Nephron progenitor cell (in vitro differentiated cells): ENCODE results near the gene HES2.
"Not testable (repeated sequence)": the region's sequence is repeated elsewhere in the genome, so short reads cannot be mapped to it uniquely, and the experiment has no call there.

Experiments used
- DNase-seq: peaks from one replicate; pipeline ENCODE4 v3.0.0; 2021
- H3K27ac Mint-ChIP-seq: 2 replicates; pipeline ENCODE4 v1.8.0; 2021; ENCODE audit warnings: mild to moderate bottlenecking, moderate library complexity, mixed read lengths
- H3K27me3 Mint-ChIP-seq: 2 replicates; pipeline ENCODE4 v1.8.0; 2021; ENCODE audit warnings: mild to moderate bottlenecking, low read depth, mixed read lengths; ENCODE audit not compliant: poor library complexity
- H3K36me3 Mint-ChIP-seq: 2 replicates; pipeline ENCODE4 v1.8.0; 2021; ENCODE audit warnings: low read depth, mixed read lengths
- H3K4me1 Mint-ChIP-seq: 2 replicates; pipeline ENCODE4 v1.8.0; 2021; ENCODE audit warnings: mixed read lengths
- H3K4me3 Mint-ChIP-seq: 2 replicates; pipeline ENCODE4 v1.8.0; 2021; ENCODE audit warnings: mild to moderate bottlenecking, moderate library complexity, mixed read lengths
- H3K9me3 Mint-ChIP-seq: 2 replicates; pipeline ENCODE4 v1.8.0; 2021; ENCODE audit warnings: mild to moderate bottlenecking, moderate library complexity, mixed read lengths
- TF ChIP-seq, protein P1 (sequence below): fragments of 200-600 bp; sonication (generic); IDR thresholded peaks from 2 replicates; pipeline ENCODE4 v1.5.0; 2021; ENCODE audit warnings: antibody characterized with exemption

The HES2 gene

GRCh38 chr1:6461538-6462411 lies 42.1 kb upstream of the HES2 start:
- H3K27me3 Mint-ChIP-seq, result peaks cover 42% of the 10 kb centered on the region
- TF ChIP-seq, protein P1, sequence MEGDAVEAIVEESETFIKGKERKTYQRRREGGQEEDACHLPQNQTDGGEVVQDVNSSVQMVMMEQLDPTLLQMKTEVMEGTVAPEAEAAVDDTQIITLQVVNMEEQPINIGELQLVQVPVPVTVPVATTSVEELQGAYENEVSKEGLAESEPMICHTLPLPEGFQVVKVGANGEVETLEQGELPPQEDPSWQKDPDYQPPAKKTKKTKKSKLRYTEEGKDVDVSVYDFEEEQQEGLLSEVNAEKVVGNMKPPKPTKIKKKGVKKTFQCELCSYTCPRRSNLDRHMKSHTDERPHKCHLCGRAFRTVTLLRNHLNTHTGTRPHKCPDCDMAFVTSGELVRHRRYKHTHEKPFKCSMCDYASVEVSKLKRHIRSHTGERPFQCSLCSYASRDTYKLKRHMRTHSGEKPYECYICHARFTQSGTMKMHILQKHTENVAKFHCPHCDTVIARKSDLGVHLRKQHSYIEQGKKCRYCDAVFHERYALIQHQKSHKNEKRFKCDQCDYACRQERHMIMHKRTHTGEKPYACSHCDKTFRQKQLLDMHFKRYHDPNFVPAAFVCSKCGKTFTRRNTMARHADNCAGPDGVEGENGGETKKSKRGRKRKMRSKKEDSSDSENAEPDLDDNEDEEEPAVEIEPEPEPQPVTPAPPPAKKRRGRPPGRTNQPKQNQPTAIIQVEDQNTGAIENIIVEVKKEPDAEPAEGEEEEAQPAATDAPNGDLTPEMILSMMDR, result no peak
- peaks cover 11% of the 10 kb centered on the region for H3K36me3 Mint-ChIP-seq
- H3K27ac Mint-ChIP-seq, result no peak overlapping the region
- peaks cover 30% of the 10 kb centered on the region for H3K4me1 Mint-ChIP-seq
- no peak for DNase-seq
- H3K9me3 Mint-ChIP-seq, result no peaks in the 10 kb centered on the region
- H3K4me3 Mint-ChIP-seq, result no peak overlapping the region

DNA sequence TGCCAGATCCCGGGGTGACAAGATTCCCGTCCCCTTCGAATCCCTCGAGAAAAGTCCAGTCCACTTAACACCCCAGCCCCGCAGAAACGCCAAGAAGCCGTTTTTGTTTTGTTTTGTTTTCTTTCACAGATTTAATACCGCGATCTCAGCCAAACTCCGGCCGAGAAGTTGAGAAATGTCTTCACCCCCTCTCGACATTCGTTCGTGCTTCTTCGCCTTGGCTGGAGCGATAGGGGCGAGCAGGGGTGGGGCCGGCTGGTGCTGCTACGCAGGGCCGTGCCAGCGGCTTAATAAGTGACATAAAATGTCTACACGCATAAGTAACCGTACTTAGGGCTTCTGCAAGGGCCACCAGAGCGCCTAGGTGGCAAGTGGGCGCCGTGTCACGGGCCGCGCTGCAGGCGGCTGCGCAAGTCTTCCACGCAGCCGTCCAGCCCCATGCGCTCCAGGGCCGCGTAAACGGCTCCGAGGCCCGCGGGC lies 41.4 kb upstream of the HES2 start:
- H3K9me3 Mint-ChIP-seq, result no peaks in the 10 kb centered on the region
- no peak overlapping the region for H3K4me3 Mint-ChIP-seq
- H3K36me3 Mint-ChIP-seq, result peaks cover 11% of the 10 kb centered on the region
- peaks cover 35% of the 10 kb centered on the region for H3K27me3 Mint-ChIP-seq
- TF ChIP-seq, protein P1, result no peak
- peaks cover 37% of the 10 kb centered on the region for H3K4me1 Mint-ChIP-seq
- no peak overlapping the region for H3K27ac Mint-ChIP-seq
- DNase-seq, result no peak

DNA sequence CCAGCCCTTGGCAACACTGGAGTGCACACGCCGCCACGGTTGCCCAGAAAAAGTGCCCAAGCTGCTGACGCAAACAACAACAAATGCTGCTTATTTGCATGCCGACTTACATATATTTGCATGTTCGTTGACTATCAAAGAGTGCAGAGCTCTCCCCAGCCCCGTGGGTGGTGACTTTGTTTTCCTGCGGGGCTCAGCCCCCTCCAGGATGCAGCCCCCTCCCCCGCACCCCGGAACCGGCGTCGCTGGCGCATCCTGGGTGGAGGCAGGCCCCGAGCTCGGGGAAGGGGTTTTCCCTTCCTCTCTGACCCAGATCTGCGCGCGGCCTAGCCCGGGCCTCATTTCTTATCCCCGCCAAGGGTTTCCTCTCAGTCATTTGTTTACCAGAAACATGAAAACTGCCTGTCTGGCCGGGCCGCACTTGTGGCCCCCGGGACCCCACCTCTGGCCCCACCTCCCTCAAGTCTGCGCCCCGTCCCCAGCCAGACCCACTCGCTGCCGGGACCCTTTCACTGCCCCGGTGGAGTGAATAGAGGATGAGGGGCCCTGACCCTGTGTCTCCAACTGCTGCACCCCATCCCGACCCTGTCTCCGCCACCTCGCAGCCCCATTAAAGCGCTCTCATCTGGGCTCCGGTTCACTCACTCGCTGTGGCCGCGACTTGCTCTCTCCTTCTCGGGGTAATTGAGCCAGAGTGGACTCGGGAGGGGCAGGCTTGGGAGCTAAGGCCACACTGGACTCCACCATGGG lies 40.8 kb upstream of the HES2 start:
- Mint-ChIP-seq H3K27ac (no peak overlapping the region), H3K4me3 (no peak overlapping the region), H3K36me3 (peaks cover 11% of the 10 kb centered on the region), H3K4me1 (peaks cover 38% of the 10 kb centered on the region), H3K9me3 (no peaks in the 10 kb centered on the region), H3K27me3 (peaks cover 35% of the 10 kb centered on the region)
- TF ChIP-seq, protein P1, result no peak
- no peak for DNase-seq

GRCh38 chr1:6459850-6460265 lies 40.1 kb upstream of the HES2 start:
- Mint-ChIP-seq H3K27me3 (peaks cover 30% of the 10 kb centered on the region), H3K4me3 (no peak overlapping the region), H3K36me3 (peaks cover 11% of the 10 kb centered on the region)

GRCh38 chr1:6456800-6457466 lies 37.2 kb upstream of the HES2 start:
- peaks cover 22% of the 10 kb centered on the region for H3K27me3 Mint-ChIP-seq
- H3K4me1 Mint-ChIP-seq, result peaks cover 47% of the 10 kb centered on the region
- DNase-seq, result no peak
- no peaks in the 10 kb centered on the region for H3K36me3 Mint-ChIP-seq
- TF ChIP-seq, protein P1, result no peak
- no peaks in the 10 kb centered on the region for H3K9me3 Mint-ChIP-seq
- no peak overlapping the region for H3K4me3 Mint-ChIP-seq
- peak overlapping the region; percentile 72 for H3K27ac Mint-ChIP-seq

More at GRCh38 chr1:6459850-6460265, 40.1 kb upstream of the HES2 start:
- Mint-ChIP-seq H3K9me3 (no peaks in the 10 kb centered on the region), H3K27ac (no peak overlapping the region), H3K4me1 (peaks cover 38% of the 10 kb centered on the region)
- no peak for DNase-seq
- TF ChIP-seq, protein P1, result no peak

GRCh38 chr1:6455752-6456520 lies 36.2 kb upstream of the HES2 start:
- not testable (repeated sequence) for DNase-seq, H3K27ac Mint-ChIP-seq, H3K9me3 Mint-ChIP-seq, H3K36me3 Mint-ChIP-seq, H3K4me3 Mint-ChIP-seq
- Mint-ChIP-seq H3K27me3 (peaks cover 22% of the 10 kb centered on the region), H3K4me1 (peaks cover 46% of the 10 kb centered on the region)
